OCI-LY1 (cell line): Measurements from ENCODE around the gene FEM1C.

Experiments
- H2AFZ ChIP-seq: fragments of 200-600 bp; sonication (generic), shearing (Covaris generic); 2 replicates; pipeline ENCODE4 v1.6.0; 2014; ENCODE audit warnings: antibody characterized with exemption, mild to moderate bottlenecking, low read length
- H3F3A ChIP-seq: fragments of 200-600 bp; sonication (generic), shearing (Covaris generic); 2 replicates; pipeline ENCODE4 v1.6.0; 2014; ENCODE audit warnings: mild to moderate bottlenecking, antibody characterized with exemption, low read length, moderate library complexity; ENCODE audit not compliant: insufficient read depth
- H3K27ac ChIP-seq: fragments of 200-600 bp; sonication (generic); 2 replicates; pipeline ENCODE4 v1.5.1; 2014; ENCODE audit warnings: low read length, mixed run types, mild to moderate bottlenecking, low read depth; ENCODE audit not compliant: poor library complexity, severe bottlenecking
- H3K27me3 ChIP-seq: fragments of 200-600 bp; sonication (generic); 2 replicates; pipeline ENCODE4 v1.6.0; 2014; ENCODE audit warnings: antibody characterized with exemption, mild to moderate bottlenecking, low read length, moderate library complexity; ENCODE audit not compliant: insufficient read depth
- H3K36me3 ChIP-seq: fragments of 200-600 bp; sonication (generic); 2 replicates; pipeline ENCODE4 v1.6.1; 2014; ENCODE audit warnings: mild to moderate bottlenecking, antibody characterized with exemption, low read length, moderate library complexity, mixed read lengths; ENCODE audit not compliant: insufficient read depth
- H3K4me1 ChIP-seq: fragments of 200-600 bp; sonication (generic); 2 replicates; pipeline ENCODE4 v1.5.1; 2014; ENCODE audit warnings: mild to moderate bottlenecking, low read length, moderate library complexity; ENCODE audit not compliant: insufficient read depth, severe bottlenecking
- H3K4me2 ChIP-seq: fragments of 200-600 bp; sonication (generic), shearing (Covaris generic); 2 replicates; pipeline ENCODE4 v1.6.1; 2014; ENCODE audit warnings: low read length
- H3K4me3 ChIP-seq: fragments of 200-600 bp; sonication (generic); 2 replicates; pipeline ENCODE4 v1.5.1; 2014; ENCODE audit warnings: low read length, low read depth, mild to moderate bottlenecking, mixed read lengths; ENCODE audit not compliant: poor library complexity, severe bottlenecking
- H3K79me2 ChIP-seq: fragments of 200-600 bp; shearing (Covaris generic); 2 replicates; pipeline ENCODE4 v1.6.1; 2016; ENCODE audit warnings: mixed run types, low read length, mixed read lengths; ENCODE audit not compliant: insufficient read depth
- H3K9ac ChIP-seq: fragments of 200-600 bp; sonication (generic), shearing (Covaris generic); 2 replicates; pipeline ENCODE4 v1.6.1; 2014; ENCODE audit warnings: mild to moderate bottlenecking, low read length, mixed read lengths
- H3K9me2 ChIP-seq: fragments of 200-600 bp; sonication (generic), shearing (Covaris generic); 2 replicates; pipeline ENCODE4 v1.6.1; 2014; ENCODE audit warnings: low read depth, mild to moderate bottlenecking, low read length, mixed read lengths
- H3K9me3 ChIP-seq: fragments of 200-600 bp; shearing (Covaris generic); 2 replicates; pipeline ENCODE4 v1.6.1; 2014; ENCODE audit warnings: low read length, mixed read lengths
- H4K20me1 ChIP-seq: fragments of 200-600 bp; sonication (generic), shearing (Covaris generic); 2 replicates; pipeline ENCODE4 v1.6.0; 2016; ENCODE audit warnings: mild to moderate bottlenecking, low read length; ENCODE audit not compliant: insufficient read depth
- CTCF ChIP-seq: fragments of 200-600 bp; sonication (generic), shearing (Covaris generic); IDR thresholded peaks from 2 replicates; pipeline ENCODE4 v1.5.1; 2017; ENCODE audit warnings: mild to moderate bottlenecking, antibody characterized with exemption, low read length, moderate library complexity, mixed read lengths
- EZH2 ChIP-seq: fragments of 200-600 bp; sonication (generic), shearing (Covaris generic); IDR thresholded peaks from 2 replicates; pipeline ENCODE4 v1.8.0; 2017; ENCODE audit warnings: borderline replicate concordance, mixed run types, mild to moderate bottlenecking, antibody characterized with exemption, low read length, moderate library complexity, mixed read lengths

FEM1C gene

GRCh38 chr5:115561176-115561575 lies 16.6 kb upstream of the FEM1C start:
- H3K4me2 ChIP-seq: no peak overlapping the region

GRCh38 chr5:115559524-115559923 lies 14.9 kb upstream of the FEM1C start:
- no peaks in the 10 kb centered on the region for H3K36me3 ChIP-seq

More at GRCh38 chr5:115561176-115561575, 16.6 kb upstream of the FEM1C start:
- Histone ChIP-seq H3K9me3 (no peaks in the 10 kb centered on the region), H3K4me1 (peaks cover 5% of the 10 kb centered on the region), H3K36me3 (no peaks in the 10 kb centered on the region), H4K20me1 (no peaks in the 10 kb centered on the region), H3K9me2 (no peaks in the 10 kb centered on the region), H3F3A (no peaks in the 10 kb centered on the region), H2AFZ (no peak overlapping the region), H3K4me3 (no peak overlapping the region), H3K79me2 (no peaks in the 10 kb centered on the region), H3K27me3 (no peaks in the 10 kb centered on the region), H3K9ac (no peak overlapping the region), H3K27ac (no peak overlapping the region)
- TF ChIP-seq CTCF (no peak), EZH2 (no peak)

GRCh38 chr5:115558388-115558956 lies 13.9 kb upstream of the FEM1C start:
- peaks cover 5% of the 10 kb centered on the region for H3K4me1 ChIP-seq
- no peaks in the 10 kb centered on the region for H3F3A ChIP-seq
- no peak overlapping the region for H3K27ac ChIP-seq
- TF ChIP-seq EZH2 (no peak), CTCF (no peak)
- H3K9me2 ChIP-seq: no peaks in the 10 kb centered on the region
- no peaks in the 10 kb centered on the region for H3K27me3 ChIP-seq
- no peaks in the 10 kb centered on the region for H3K79me2 ChIP-seq
- H3K4me2 ChIP-seq: no peak overlapping the region
- H3K4me3 ChIP-seq: no peak overlapping the region
- no peaks in the 10 kb centered on the region for H3K36me3 ChIP-seq
- H3K9ac ChIP-seq: no peak overlapping the region
- no peaks in the 10 kb centered on the region for H4K20me1 ChIP-seq
- H2AFZ ChIP-seq: no peak overlapping the region
- no peaks in the 10 kb centered on the region for H3K9me3 ChIP-seq

More at GRCh38 chr5:115559524-115559923, 14.9 kb upstream of the FEM1C start:
- Histone ChIP-seq H3K4me3 (no peak overlapping the region), H3K27ac (no peak overlapping the region), H3K9me3 (no peaks in the 10 kb centered on the region), H3K4me2 (no peak overlapping the region), H3F3A (no peaks in the 10 kb centered on the region), H3K9me2 (no peaks in the 10 kb centered on the region), H2AFZ (no peak overlapping the region), H3K9ac (no peak overlapping the region), H3K27me3 (no peaks in the 10 kb centered on the region), H3K79me2 (no peaks in the 10 kb centered on the region), H3K4me1 (peaks cover 5% of the 10 kb centered on the region), H4K20me1 (no peaks in the 10 kb centered on the region)
- TF ChIP-seq CTCF (no peak), EZH2 (no peak)
